H1 (cell line): Measurements from ENCODE around the gene ARF3. TPM values are rescaled to one million over a fixed set of nuclear protein-coding genes. Genes with fewer than 3 reads are reported as not detected.

Source experiments
- CTCF ChIA-PET: fragments of 300-600 bp; sonication (Branson Sonifier 250); formaldehyde crosslinking; loops from one replicate; lab custom pipeline; 2021; ENCODE audit not compliant: partially characterized antibody; lab: Charles Lee
- POLR2A ChIA-PET: fragments of 300-600 bp; sonication (Branson Sonifier 250); formaldehyde crosslinking; loops from one replicate; lab custom pipeline; 2021; ENCODE audit warnings: inconsistent platforms; ENCODE audit not compliant: partially characterized antibody; lab: Charles Lee
- DNase-seq, 2 experiments: peaks; one replicate each; pipeline versions ENCODE4 v3.0.0 to v3.0.0-alpha.2; 2010 to 2022; ENCODE audit warnings: low spot score in 2 of 2, low read depth in 1 of 2, mixed read lengths in 1 of 2
- FAIRE-seq: peaks from 2 replicates; lab custom pipeline; 2011; peaks lifted over from hg19 to GRCh38; lab: Jason Lieb, UNC
- H2AFZ ChIP-seq: 2 replicates; pipeline ENCODE4 v1.8.1; 2012; ENCODE audit warnings: low read length, inconsistent platforms
- H2AK5ac ChIP-seq: 2 replicates; pipeline ENCODE4 v1.6.1; 2013; ENCODE audit warnings: low read depth, low read length
- H2BK120ac ChIP-seq: replicated peaks from 2 replicates; pipeline ENCODE3; 2013; ENCODE audit warnings: low read depth, low read length, inconsistent platforms
- H2BK12ac ChIP-seq: 2 replicates; pipeline ENCODE4 v1.6.1; 2013; ENCODE audit warnings: low read depth, low read length
- H2BK15ac ChIP-seq: 2 replicates; pipeline ENCODE4 v1.6.1; 2013; ENCODE audit warnings: low read length
- H2BK20ac ChIP-seq: 2 replicates; pipeline ENCODE4 v1.6.1; 2013; ENCODE audit warnings: low read length
- H2BK5ac ChIP-seq: 2 replicates; pipeline ENCODE4 v1.6.1; 2013; ENCODE audit warnings: low read depth, low read length
- H3K14ac ChIP-seq: 2 replicates; pipeline ENCODE4 v1.6.1; 2013; ENCODE audit warnings: inconsistent platforms; ENCODE audit not compliant: insufficient read length
- H3K18ac ChIP-seq: 2 replicates; pipeline ENCODE4 v1.6.1; 2013; ENCODE audit warnings: low read length; ENCODE audit errors: extremely low read depth
- H3K23ac ChIP-seq: 2 replicates; pipeline ENCODE4 v1.6.1; 2013; ENCODE audit warnings: inconsistent platforms; ENCODE audit not compliant: insufficient read length
- H3K23me2 ChIP-seq: 2 replicates; pipeline ENCODE4 v1.6.1; 2013; ENCODE audit warnings: low read depth, low read length
- H3K27ac ChIP-seq: 2 replicates; pipeline ENCODE4 v1.6.1; 2011; ENCODE audit warnings: low read depth, low read length, inconsistent platforms
- H3K27me3 ChIP-seq, 4 experiments: replicated peaks in 1 of 4; 1 replicate in 1 of 4; 2 replicates in 3 of 4; pipeline versions ENCODE4 v1.6.1 to v1.8.1; 2011 to 2013; ENCODE audit warnings: low read length in 3 of 4, mild to moderate bottlenecking in 3 of 4, inconsistent platforms in 2 of 4, mixed read lengths in 2 of 4, moderate library complexity in 1 of 4; ENCODE audit not compliant: control insufficient read depth in 3 of 4, insufficient read depth in 3 of 4; ENCODE audit errors: extremely low read depth in 1 of 4
- H3K36me3 ChIP-seq, 4 experiments: 2 replicates each; pipeline versions ENCODE4 v1.6.1 to v1.8.1; 2011 to 2013; ENCODE audit warnings: mild to moderate bottlenecking in 4 of 4, low read length in 3 of 4, moderate library complexity in 2 of 4, control low read depth in 1 of 4, inconsistent platforms in 1 of 4; ENCODE audit not compliant: insufficient read depth in 4 of 4, control insufficient read depth in 2 of 4
- H3K4ac ChIP-seq: replicated peaks from 2 replicates; pipeline ENCODE3; 2013; ENCODE audit warnings: low read length, low read depth, mixed read lengths, inconsistent platforms; ENCODE audit not compliant: insufficient read length
- H3K4me1 ChIP-seq, 4 experiments: replicated peaks in 1 of 4; 1 replicate in 1 of 4; 2 replicates in 3 of 4; pipeline versions ENCODE4 v1.6.1 to v1.8.1; 2011 to 2013; ENCODE audit warnings: low read length in 3 of 4, inconsistent platforms in 2 of 4, mixed read lengths in 1 of 4; ENCODE audit not compliant: insufficient read depth in 4 of 4, control insufficient read depth in 3 of 4
- H3K4me2 ChIP-seq, 2 experiments: 2 replicates each; pipeline versions ENCODE4 v1.6.1 to v1.8.1; 2011 to 2013; ENCODE audit warnings: low read depth in 2 of 2, low read length in 2 of 2, control low read depth in 1 of 2, inconsistent platforms in 1 of 2, mild to moderate bottlenecking in 1 of 2; ENCODE audit not compliant: insufficient read depth in 1 of 2
- H3K4me3 ChIP-seq, 4 experiments: fragments of 200-600, 300-600 bp in 1 of 4; sonication (generic), shearing (Covaris generic), sonication (Bioruptor Twin) in 1 of 4; 2 replicates each; pipeline versions ENCODE4 v1.5.1 to v1.8.1; 2011 to 2016; ENCODE audit warnings: low read length in 4 of 4, low read depth in 3 of 4, control low read depth in 2 of 4, inconsistent platforms in 2 of 4, mild to moderate bottlenecking in 2 of 4, mixed read lengths in 1 of 4, moderate library complexity in 1 of 4; ENCODE audit not compliant: insufficient read depth in 2 of 4; ENCODE audit errors: extremely low read depth in 1 of 4
- H3K56ac ChIP-seq: replicated peaks from 2 replicates; pipeline ENCODE3; 2013; ENCODE audit warnings: low read depth, mild to moderate bottlenecking, mixed read lengths, low read length, inconsistent platforms; ENCODE audit not compliant: insufficient read length
- H3K79me1 ChIP-seq: 2 replicates; pipeline ENCODE4 v1.6.1; 2013; ENCODE audit warnings: low read depth, low read length, control low read depth
- H3K79me2 ChIP-seq, 2 experiments: 2 replicates each; pipeline versions ENCODE4 v1.6.1 to v1.8.1; 2012 to 2013; ENCODE audit warnings: low read length in 2 of 2, mild to moderate bottlenecking in 2 of 2, inconsistent platforms in 1 of 2; ENCODE audit not compliant: insufficient read depth in 2 of 2, control insufficient read depth in 1 of 2
- H3K9ac ChIP-seq, 4 experiments: replicated peaks in 1 of 4; 1 replicate in 1 of 4; 2 replicates in 3 of 4; pipeline versions ENCODE4 v1.6.1 to v1.8.1; 2011 to 2013; ENCODE audit warnings: low read depth in 3 of 4, low read length in 3 of 4, control low read depth in 2 of 4, mild to moderate bottlenecking in 2 of 4, moderate library complexity in 2 of 4, inconsistent platforms in 1 of 4; ENCODE audit errors: extremely low read depth in 1 of 4
- H3K9me3 ChIP-seq, 2 experiments: 2 replicates each; pipeline versions ENCODE4 v1.6.1 to v1.8.1; 2012 to 2013; ENCODE audit warnings: mild to moderate bottlenecking in 2 of 2, moderate library complexity in 2 of 2, control low read depth in 1 of 2, inconsistent platforms in 1 of 2, low read depth in 1 of 2, low read length in 1 of 2, mixed read lengths in 1 of 2; ENCODE audit not compliant: insufficient read depth in 2 of 2
- H4K20me1 ChIP-seq, 2 experiments: replicated peaks in 1 of 2; 2 replicates each; pipeline versions ENCODE3 to v1.8.1; 2011 to 2013; ENCODE audit warnings: inconsistent platforms in 2 of 2, low read length in 2 of 2, mild to moderate bottlenecking in 1 of 2; ENCODE audit not compliant: insufficient read depth in 2 of 2, control insufficient read depth in 1 of 2
- H4K5ac ChIP-seq: 2 replicates; pipeline ENCODE4 v1.6.1; 2013; ENCODE audit warnings: low read length, low read depth, mixed read lengths, inconsistent platforms; ENCODE audit not compliant: insufficient read length
- H4K8ac ChIP-seq: 2 replicates; pipeline ENCODE4 v1.8.0; 2013; ENCODE audit warnings: mild to moderate bottlenecking, moderate library complexity, low read length, inconsistent platforms; ENCODE audit not compliant: insufficient read depth; ENCODE audit errors: extremely low read depth
- H4K91ac ChIP-seq: replicated peaks from 2 replicates; pipeline ENCODE3; 2013; ENCODE audit warnings: low read length, mixed read lengths, inconsistent platforms; ENCODE audit not compliant: insufficient read length
- CBX5 ChIP-seq: fragments of 300-800, 300-1000 bp; sonication (generic); IDR thresholded peaks from 2 replicates; pipeline ENCODE4 v1.7.1; 2016; ENCODE audit warnings: antibody characterized with exemption, low read length, low read depth
- GABPA ChIP-seq: IDR thresholded peaks from 2 replicates; pipeline ENCODE4 v1.6.1; 2011; ENCODE audit warnings: mild to moderate bottlenecking, low read length, moderate library complexity, borderline replicate concordance; ENCODE audit not compliant: insufficient read depth
- JUND ChIP-seq: IDR thresholded peaks from 2 replicates; pipeline ENCODE4 v1.6.1; 2011; ENCODE audit warnings: mild to moderate bottlenecking, improper control_type of control experiment, low read length
- NRF1 ChIP-seq: IDR thresholded peaks from 2 replicates; pipeline ENCODE4 v1.6.1; 2011; ENCODE audit warnings: mild to moderate bottlenecking, low read depth, low read length, improper control_type of control experiment
- POLR2AphosphoS5 ChIP-seq: IDR thresholded peaks from 2 replicates; pipeline ENCODE4 v1.6.1; 2011; ENCODE audit warnings: low read depth, low read length
- RBBP5 ChIP-seq: IDR thresholded peaks from 2 replicates; pipeline ENCODE4 v1.7.1; 2012; ENCODE audit warnings: low read depth, mild to moderate bottlenecking, inconsistent platforms, low read length, moderate library complexity, borderline replicate concordance
- RNF2 ChIP-seq: fragments of 200-900, 300-1000 bp; sonication (generic); IDR thresholded peaks from 2 replicates; pipeline ENCODE4 v1.7.1; 2016; ENCODE audit warnings: borderline replicate concordance, low read depth, mild to moderate bottlenecking, antibody characterized with exemption, low read length; ENCODE audit not compliant: poor library complexity, severe bottlenecking; ENCODE audit errors: missing control alignments
- SIN3A ChIP-seq, 2 experiments: IDR thresholded peaks in 1 of 2; conservative IDR thresholded peaks in 1 of 2; 2 replicates each; pipeline ENCODE4 v1.6.1; 2011 to 2012; ENCODE audit warnings: low read length in 2 of 2, improper control_type of control experiment in 1 of 2, low read depth in 1 of 2, mild to moderate bottlenecking in 1 of 2
- SIX5 ChIP-seq: IDR thresholded peaks from 2 replicates; pipeline ENCODE4 v1.6.1; 2011; ENCODE audit warnings: mild to moderate bottlenecking, low read depth, low read length
- TAF1 ChIP-seq: IDR thresholded peaks from 2 replicates; pipeline ENCODE4 v1.6.1; 2011; ENCODE audit warnings: mild to moderate bottlenecking, low read depth, low read length
- TCF12 ChIP-seq: IDR thresholded peaks from 2 replicates; pipeline ENCODE4 v1.6.1; 2011; ENCODE audit warnings: low read depth, mild to moderate bottlenecking, low read length
- WGBS, 2 experiments: shearing (Covaris generic) in 1 of 2; methylation state at CpG; one replicate each; pipeline versions ENCODE4 v1.1.6 to v1.1.7; 2013 to 2015; ENCODE audit warnings: low lambda C conversion rate in 2 of 2, mixed read lengths in 2 of 2, inconsistent platforms in 1 of 2, low coverage in 1 of 2, missing lambda C conversion rate in 1 of 2; ENCODE audit not compliant: insufficient replicate concordance in 2 of 2, insufficient coverage in 1 of 2, insufficient read length in 1 of 2; ENCODE audit errors: extremely low coverage in 1 of 2, missing lambda C conversion rate in 1 of 2; 5-methylcytosine and 5-hydroxymethylcytosine counted together
- polyA plus RNA-seq, 7 experiments: library from polyadenylated mRNA; depleted of rRNA in 3 of 7; stranded (reverse) in 5 of 7; unstranded in 2 of 7; fragments of >200 nt in 5 of 7; fragments of 200-250 nt in 2 of 7; gene quantifications; 1 replicate in 5 of 7; 2 replicates in 1 of 7; 4 replicates in 1 of 7; pipeline versions ENCODE4 v1.2.1 to v1.2.3, GENCODE V29; 2011 to 2013; ENCODE audit warnings: missing spikeins in 2 of 7, mixed read lengths in 2 of 7
- total RNA-seq: library from RNA; stranded (reverse); fragmentation: NEBNext Ultra II Directional; extraction: Animal tissue kit (Norgen Biotek cat#: 25700); gene quantifications from 2 replicates; pipeline ENCODE4 v1.2.1, GENCODE V29; 2021

The ARF3 gene
- total and polyA plus RNA-seq, 2 of the 8 experiments (the other 6 are each of a cell fraction or from before 2014, with no cell fraction given): 231 to 250 TPM

DNA sequence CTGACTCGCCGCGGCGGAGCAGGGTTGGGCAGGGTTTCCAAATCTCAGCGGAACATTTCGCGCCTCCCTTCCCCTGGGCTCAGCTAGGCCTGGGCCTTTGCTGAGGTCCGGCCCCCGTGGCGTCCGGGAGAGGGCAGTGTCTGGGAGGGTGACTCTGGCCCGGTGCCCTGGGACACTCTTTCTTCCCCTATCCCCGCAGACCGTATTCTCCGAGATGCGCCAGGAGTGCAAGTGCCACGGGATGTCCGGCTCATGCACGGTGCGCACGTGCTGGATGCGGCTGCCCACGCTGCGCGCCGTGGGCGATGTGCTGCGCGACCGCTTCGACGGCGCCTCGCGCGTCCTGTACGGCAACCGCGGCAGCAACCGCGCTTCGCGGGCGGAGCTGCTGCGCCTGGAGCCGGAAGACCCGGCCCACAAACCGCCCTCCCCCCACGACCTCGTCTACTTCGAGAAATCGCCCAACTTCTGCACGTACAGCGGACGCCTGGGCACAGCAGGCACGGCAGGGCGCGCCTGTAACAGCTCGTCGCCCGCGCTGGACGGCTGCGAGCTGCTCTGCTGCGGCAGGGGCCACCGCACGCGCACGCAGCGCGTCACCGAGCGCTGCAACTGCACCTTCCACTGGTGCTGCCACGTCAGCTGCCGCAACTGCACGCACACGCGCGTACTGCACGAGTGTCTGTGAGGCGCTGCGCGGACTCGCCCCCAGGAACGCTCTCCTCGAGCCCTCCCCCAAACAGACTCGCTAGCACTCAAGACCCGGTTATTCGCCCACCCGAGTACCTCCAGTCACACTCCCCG, 23.9 kb upstream of the ARF3 start:
- Histone ChIP-seq H3K4me3 (peak overlapping the region; percentile 14 to 57 (median 40)), H2BK120ac (no peak overlapping the region), H4K8ac (peak overlapping the region; percentile 74; the same call in 1 of the 2 replicates), H3K18ac (peak overlapping the region; percentile 75; the same call in 1 of the 2 replicates), H3K9me3 (no peaks in the 10 kb centered on the region), H2BK5ac (no peak overlapping the region; the same call in 1 of the 2 replicates), H4K91ac (no peak overlapping the region), H3K56ac (no peak overlapping the region), H3K9ac (no peak overlapping the region), H2BK12ac (peak overlapping the region; percentile 98; the same call in 1 of the 2 replicates), H3K4me1 (peaks cover 0 to 35% (median 31%) of the 10 kb centered on the region in 4 experiments; a peak in 6 of 7 replicates), H3K27ac (no peak overlapping the region), H2BK15ac (peak overlapping the region; percentile 98; the same call in 1 of the 2 replicates), H3K14ac (no peak overlapping the region), H2AK5ac (no peak overlapping the region), H2AFZ (no peak overlapping the region; the same call in 1 of the 2 replicates), H3K36me3 (peaks cover 0 to 6% (median 0%) of the 10 kb centered on the region in 4 experiments; a peak in 1 of 8 replicates), H3K4ac (no peak overlapping the region), H3K23me2 (peaks cover 15% of the 10 kb centered on the region), H3K27me3 (peaks cover 77 to 99% (median 95%) of the 10 kb centered on the region in 4 experiments), H2BK20ac (0 out of 2 replicates have a peak overlapping the region, but pooled peaks have one; percentile 72), H3K79me1 (no peaks in the 10 kb centered on the region), H4K5ac (no peak overlapping the region), H4K20me1 (peaks cover 5 to 8% of the 10 kb centered on the region in 2 experiments), H3K23ac (no peak overlapping the region), H3K4me2 (peak overlapping the region; percentile 65), H3K79me2 (no peaks in the 10 kb centered on the region)
- DNase-seq (no peak), FAIRE-seq (no peak)
- CTCF ChIA-PET: interaction anchor here (0.7 to 40.8 kb wide), 14 partner anchors 10 to 157 kb away, joined by 3 to 1336 read pairs (median 4); partner anchors contain the start of genes ARF3, DDN, PRKAG1 and WNT1
- 5% methylated on average over 75 of the region's 91 CpGs; no CpG with 5 or more reads in 1 of the 2 experiments for WGBS, 2 experiments
- POLR2A ChIA-PET: interaction anchor here (0.7 to 4.3 kb wide), 10 partner anchors 10 to 162 kb away, joined by 3 to 21 read pairs (median 8); partner anchors contain the start of genes RND1, TUBA1B and WNT10B
- TF ChIP-seq SIN3A (conservative IDR thresholded peaks at IDR 0.05 in 1 of 2, IDR thresholded peaks at IDR 0.05 in 1 of 2; ENCODE audit: low read depth in 1 of 2, low read length in 2 of 2) (no peak), TAF1 (no peak), JUND (no peak), NRF1 (no peak), GABPA (peak; percentile 11; the same call in 1 of the 2 replicates), TCF12 (no peak), POLR2AphosphoS5 (no peak), RNF2 (peak; percentile 71), CBX5 (no peak), RBBP5 (no peak), SIX5 (no peak)
